H1 (cell line): ENCODE measurements around the gene FBXO11. TPM values are rescaled to one million over a fixed set of nuclear protein-coding genes. Genes with fewer than 3 reads are reported as not detected.

Source experiments
- CTCF ChIA-PET: fragments of 300-600 bp; sonication (Branson Sonifier 250); formaldehyde crosslinking; loops from one replicate; lab custom pipeline; 2021; ENCODE audit not compliant: partially characterized antibody; lab: Charles Lee
- POLR2A ChIA-PET: fragments of 300-600 bp; sonication (Branson Sonifier 250); formaldehyde crosslinking; loops from one replicate; lab custom pipeline; 2021; ENCODE audit warnings: inconsistent platforms; ENCODE audit not compliant: partially characterized antibody; lab: Charles Lee
- DNase-seq, 2 experiments: peaks; one replicate each; pipeline versions ENCODE4 v3.0.0 to v3.0.0-alpha.2; 2010 to 2022; ENCODE audit warnings: low spot score in 2 of 2, low read depth in 1 of 2, mixed read lengths in 1 of 2
- FAIRE-seq: peaks from 2 replicates; lab custom pipeline; 2011; peaks lifted over from hg19 to GRCh38; lab: Jason Lieb, UNC
- H2AFZ ChIP-seq: 2 replicates; pipeline ENCODE4 v1.8.1; 2012; ENCODE audit warnings: low read length, inconsistent platforms
- H2AK5ac ChIP-seq: 2 replicates; pipeline ENCODE4 v1.6.1; 2013; ENCODE audit warnings: low read depth, low read length
- H2BK120ac ChIP-seq: replicated peaks from 2 replicates; pipeline ENCODE3; 2013; ENCODE audit warnings: low read depth, low read length, inconsistent platforms
- H2BK12ac ChIP-seq: 2 replicates; pipeline ENCODE4 v1.6.1; 2013; ENCODE audit warnings: low read depth, low read length
- H2BK15ac ChIP-seq: 2 replicates; pipeline ENCODE4 v1.6.1; 2013; ENCODE audit warnings: low read length
- H2BK20ac ChIP-seq: 2 replicates; pipeline ENCODE4 v1.6.1; 2013; ENCODE audit warnings: low read length
- H2BK5ac ChIP-seq: 2 replicates; pipeline ENCODE4 v1.6.1; 2013; ENCODE audit warnings: low read depth, low read length
- H3K14ac ChIP-seq: 2 replicates; pipeline ENCODE4 v1.6.1; 2013; ENCODE audit warnings: inconsistent platforms; ENCODE audit not compliant: insufficient read length
- H3K18ac ChIP-seq: 2 replicates; pipeline ENCODE4 v1.6.1; 2013; ENCODE audit warnings: low read length; ENCODE audit errors: extremely low read depth
- H3K23ac ChIP-seq: 2 replicates; pipeline ENCODE4 v1.6.1; 2013; ENCODE audit warnings: inconsistent platforms; ENCODE audit not compliant: insufficient read length
- H3K23me2 ChIP-seq: 2 replicates; pipeline ENCODE4 v1.6.1; 2013; ENCODE audit warnings: low read depth, low read length
- H3K27ac ChIP-seq: 2 replicates; pipeline ENCODE4 v1.6.1; 2011; ENCODE audit warnings: low read depth, low read length, inconsistent platforms
- H3K27me3 ChIP-seq, 4 experiments: replicated peaks in 1 of 4; 1 replicate in 1 of 4; 2 replicates in 3 of 4; pipeline versions ENCODE4 v1.6.1 to v1.8.1; 2011 to 2013; ENCODE audit warnings: low read length in 3 of 4, mild to moderate bottlenecking in 3 of 4, inconsistent platforms in 2 of 4, mixed read lengths in 2 of 4, moderate library complexity in 1 of 4; ENCODE audit not compliant: control insufficient read depth in 3 of 4, insufficient read depth in 3 of 4; ENCODE audit errors: extremely low read depth in 1 of 4
- H3K36me3 ChIP-seq, 4 experiments: 2 replicates each; pipeline versions ENCODE4 v1.6.1 to v1.8.1; 2011 to 2013; ENCODE audit warnings: mild to moderate bottlenecking in 4 of 4, low read length in 3 of 4, moderate library complexity in 2 of 4, control low read depth in 1 of 4, inconsistent platforms in 1 of 4; ENCODE audit not compliant: insufficient read depth in 4 of 4, control insufficient read depth in 2 of 4
- H3K4ac ChIP-seq: replicated peaks from 2 replicates; pipeline ENCODE3; 2013; ENCODE audit warnings: low read length, low read depth, mixed read lengths, inconsistent platforms; ENCODE audit not compliant: insufficient read length
- H3K4me1 ChIP-seq, 4 experiments: replicated peaks in 1 of 4; 1 replicate in 1 of 4; 2 replicates in 3 of 4; pipeline versions ENCODE4 v1.6.1 to v1.8.1; 2011 to 2013; ENCODE audit warnings: low read length in 3 of 4, inconsistent platforms in 2 of 4, mixed read lengths in 1 of 4; ENCODE audit not compliant: insufficient read depth in 4 of 4, control insufficient read depth in 3 of 4
- H3K4me2 ChIP-seq, 2 experiments: 2 replicates each; pipeline versions ENCODE4 v1.6.1 to v1.8.1; 2011 to 2013; ENCODE audit warnings: low read depth in 2 of 2, low read length in 2 of 2, control low read depth in 1 of 2, inconsistent platforms in 1 of 2, mild to moderate bottlenecking in 1 of 2; ENCODE audit not compliant: insufficient read depth in 1 of 2
- H3K4me3 ChIP-seq, 4 experiments: fragments of 200-600, 300-600 bp in 1 of 4; sonication (generic), shearing (Covaris generic), sonication (Bioruptor Twin) in 1 of 4; 2 replicates each; pipeline versions ENCODE4 v1.5.1 to v1.8.1; 2011 to 2016; ENCODE audit warnings: low read length in 4 of 4, low read depth in 3 of 4, control low read depth in 2 of 4, inconsistent platforms in 2 of 4, mild to moderate bottlenecking in 2 of 4, mixed read lengths in 1 of 4, moderate library complexity in 1 of 4; ENCODE audit not compliant: insufficient read depth in 2 of 4; ENCODE audit errors: extremely low read depth in 1 of 4
- H3K56ac ChIP-seq: replicated peaks from 2 replicates; pipeline ENCODE3; 2013; ENCODE audit warnings: low read depth, mild to moderate bottlenecking, mixed read lengths, low read length, inconsistent platforms; ENCODE audit not compliant: insufficient read length
- H3K79me1 ChIP-seq: 2 replicates; pipeline ENCODE4 v1.6.1; 2013; ENCODE audit warnings: low read depth, low read length, control low read depth
- H3K79me2 ChIP-seq, 2 experiments: 2 replicates each; pipeline versions ENCODE4 v1.6.1 to v1.8.1; 2012 to 2013; ENCODE audit warnings: low read length in 2 of 2, mild to moderate bottlenecking in 2 of 2, inconsistent platforms in 1 of 2; ENCODE audit not compliant: insufficient read depth in 2 of 2, control insufficient read depth in 1 of 2
- H3K9ac ChIP-seq, 4 experiments: replicated peaks in 1 of 4; 1 replicate in 1 of 4; 2 replicates in 3 of 4; pipeline versions ENCODE4 v1.6.1 to v1.8.1; 2011 to 2013; ENCODE audit warnings: low read depth in 3 of 4, low read length in 3 of 4, control low read depth in 2 of 4, mild to moderate bottlenecking in 2 of 4, moderate library complexity in 2 of 4, inconsistent platforms in 1 of 4; ENCODE audit errors: extremely low read depth in 1 of 4
- H3K9me3 ChIP-seq, 2 experiments: 2 replicates each; pipeline versions ENCODE4 v1.6.1 to v1.8.1; 2012 to 2013; ENCODE audit warnings: mild to moderate bottlenecking in 2 of 2, moderate library complexity in 2 of 2, control low read depth in 1 of 2, inconsistent platforms in 1 of 2, low read depth in 1 of 2, low read length in 1 of 2, mixed read lengths in 1 of 2; ENCODE audit not compliant: insufficient read depth in 2 of 2
- H4K20me1 ChIP-seq, 2 experiments: replicated peaks in 1 of 2; 2 replicates each; pipeline versions ENCODE3 to v1.8.1; 2011 to 2013; ENCODE audit warnings: inconsistent platforms in 2 of 2, low read length in 2 of 2, mild to moderate bottlenecking in 1 of 2; ENCODE audit not compliant: insufficient read depth in 2 of 2, control insufficient read depth in 1 of 2
- H4K5ac ChIP-seq: 2 replicates; pipeline ENCODE4 v1.6.1; 2013; ENCODE audit warnings: low read length, low read depth, mixed read lengths, inconsistent platforms; ENCODE audit not compliant: insufficient read length
- H4K8ac ChIP-seq: 2 replicates; pipeline ENCODE4 v1.8.0; 2013; ENCODE audit warnings: mild to moderate bottlenecking, moderate library complexity, low read length, inconsistent platforms; ENCODE audit not compliant: insufficient read depth; ENCODE audit errors: extremely low read depth
- H4K91ac ChIP-seq: replicated peaks from 2 replicates; pipeline ENCODE3; 2013; ENCODE audit warnings: low read length, mixed read lengths, inconsistent platforms; ENCODE audit not compliant: insufficient read length
- ATF3 ChIP-seq: IDR thresholded peaks from 2 replicates; pipeline ENCODE4 v1.6.1; 2011; ENCODE audit warnings: low read depth, mild to moderate bottlenecking, low read length; ENCODE audit not compliant: insufficient read depth
- POU5F1 ChIP-seq: IDR thresholded peaks from 2 replicates; pipeline ENCODE4 v1.6.1; 2011; ENCODE audit warnings: low read depth, mild to moderate bottlenecking, low read length, moderate library complexity
- SIX5 ChIP-seq: IDR thresholded peaks from 2 replicates; pipeline ENCODE4 v1.6.1; 2011; ENCODE audit warnings: mild to moderate bottlenecking, low read depth, low read length
- WGBS, 2 experiments: shearing (Covaris generic) in 1 of 2; methylation state at CpG; one replicate each; pipeline versions ENCODE4 v1.1.6 to v1.1.7; 2013 to 2015; ENCODE audit warnings: low lambda C conversion rate in 2 of 2, mixed read lengths in 2 of 2, inconsistent platforms in 1 of 2, low coverage in 1 of 2, missing lambda C conversion rate in 1 of 2; ENCODE audit not compliant: insufficient replicate concordance in 2 of 2, insufficient coverage in 1 of 2, insufficient read length in 1 of 2; ENCODE audit errors: extremely low coverage in 1 of 2, missing lambda C conversion rate in 1 of 2; 5-methylcytosine and 5-hydroxymethylcytosine counted together
- polyA plus RNA-seq, 7 experiments: library from polyadenylated mRNA; depleted of rRNA in 3 of 7; stranded (reverse) in 5 of 7; unstranded in 2 of 7; fragments of >200 nt in 5 of 7; fragments of 200-250 nt in 2 of 7; gene quantifications; 1 replicate in 5 of 7; 2 replicates in 1 of 7; 4 replicates in 1 of 7; pipeline versions ENCODE4 v1.2.1 to v1.2.3, GENCODE V29; 2011 to 2013; ENCODE audit warnings: missing spikeins in 2 of 7, mixed read lengths in 2 of 7
- total RNA-seq: library from RNA; stranded (reverse); fragmentation: NEBNext Ultra II Directional; extraction: Animal tissue kit (Norgen Biotek cat#: 25700); gene quantifications from 2 replicates; pipeline ENCODE4 v1.2.1, GENCODE V29; 2021

Gene FBXO11
- total and polyA plus RNA-seq, 2 of the 8 experiments (the other 6 are each of a cell fraction or from before 2014, with no cell fraction given), result 21.7 to 57.3 TPM

- no peak overlapping the region for H2BK5ac ChIP-seq
- no peak overlapping the region for H2BK20ac ChIP-seq
- POLR2A ChIA-PET, result no interaction called here
- H3K36me3 ChIP-seq, result no peaks in the 10 kb centered on the region
- H2BK120ac ChIP-seq, result no peak overlapping the region
- H3K79me2 ChIP-seq, result no peaks in the 10 kb centered on the region
- TF ChIP-seq SIX5 (no peak), ATF3 (no peak), POU5F1 (no peak)
- no peak overlapping the region for H2BK12ac ChIP-seq
- no peak overlapping the region for H4K5ac ChIP-seq
- H3K18ac ChIP-seq, result no peak overlapping the region
- no peak overlapping the region for H2AK5ac ChIP-seq
- H3K14ac ChIP-seq, result no peak overlapping the region
- no peak overlapping the region for H3K4ac ChIP-seq
- 92% methylated on average over 5 of the region's 5 CpGs; no CpG with 5 or more reads in 1 of the 2 experiments for WGBS, 2 experiments
- H3K23me2 ChIP-seq, result no peaks in the 10 kb centered on the region
- no peak overlapping the region for H3K4me2 ChIP-seq
- no peak overlapping the region for H3K23ac ChIP-seq
- H4K8ac ChIP-seq, result no peak overlapping the region
- DNase-seq (no peak), FAIRE-seq (no peak)
- H3K9me3 ChIP-seq, result no peaks in the 10 kb centered on the region
- no peak overlapping the region for H2AFZ ChIP-seq
- no peaks in the 10 kb centered on the region; the same call in 1 of the 2 replicates for H3K79me1 ChIP-seq
- H4K20me1 ChIP-seq, result no peaks in the 10 kb centered on the region
- no peak overlapping the region for H2BK15ac ChIP-seq
- H4K91ac ChIP-seq, result no peak overlapping the region
- H3K56ac ChIP-seq, result no peak overlapping the region
- no peaks in the 10 kb centered on the region; a peak in 1 of 7 replicates for H3K27me3 ChIP-seq
- no peak overlapping the region for H3K4me3 ChIP-seq
- no peak overlapping the region for H3K9ac ChIP-seq
- H3K4me1 ChIP-seq, result no peaks in the 10 kb centered on the region
- CTCF ChIA-PET, result no interaction called here
- H3K27ac ChIP-seq, result no peak overlapping the region
These were observed 40.3 kb upstream of the FBXO11 start for GRCh38 chr2:47946593-47946992.
